GM21529 (cell line): ENCODE data around the gene SPATA31E1.
"Not testable (repeated sequence)": the region's sequence is repeated elsewhere in the genome, so short reads cannot be mapped to it uniquely, and the experiment has no call there.

ENCODE experiments used
- ATAC-seq: cut with Tn5 transposase; IDR thresholded peaks from one replicate; pipeline ENCODE4 v1.9.1; 2021; ENCODE audit not compliant: unreplicated experiment

Gene SPATA31E1

GRCh38 chr9:87884578-87885459, 2.1 kb downstream of the SPATA31E1 start:
- ATAC-seq, result no peak

DNA sequence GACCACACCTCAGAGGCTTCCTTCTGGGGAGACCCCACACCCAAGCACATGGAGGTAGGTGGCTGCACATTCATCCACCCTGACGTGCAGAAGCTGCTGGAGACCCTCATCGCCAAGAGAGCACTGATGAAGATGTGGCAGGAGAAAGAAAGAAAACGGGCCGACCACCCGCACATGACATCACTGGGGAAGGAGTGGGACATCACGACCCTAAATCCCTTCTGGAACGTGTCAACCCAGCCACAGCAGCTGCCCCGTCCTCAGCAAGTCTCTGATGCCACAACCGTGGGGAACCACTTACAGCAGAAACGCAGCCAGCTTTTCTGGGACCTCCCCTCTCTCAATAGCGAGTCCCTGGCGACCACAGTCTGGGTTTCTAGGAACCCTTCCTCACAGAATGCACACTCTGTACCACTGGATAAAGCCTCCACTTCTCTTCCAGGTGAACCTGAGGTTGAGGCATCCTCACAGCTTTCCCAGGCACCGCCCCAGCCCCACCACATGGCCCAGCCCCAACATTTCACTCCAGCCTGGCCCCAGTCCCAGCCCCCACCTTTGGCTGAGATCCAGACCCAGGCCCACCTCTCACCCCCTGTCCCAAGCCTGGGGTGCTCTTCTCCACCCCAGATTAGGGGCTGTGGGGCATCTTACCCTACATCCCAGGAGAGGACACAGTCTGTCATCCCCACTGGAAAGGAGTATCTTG, 3.0 kb downstream of the SPATA31E1 start:
- no peak for ATAC-seq

DNA sequence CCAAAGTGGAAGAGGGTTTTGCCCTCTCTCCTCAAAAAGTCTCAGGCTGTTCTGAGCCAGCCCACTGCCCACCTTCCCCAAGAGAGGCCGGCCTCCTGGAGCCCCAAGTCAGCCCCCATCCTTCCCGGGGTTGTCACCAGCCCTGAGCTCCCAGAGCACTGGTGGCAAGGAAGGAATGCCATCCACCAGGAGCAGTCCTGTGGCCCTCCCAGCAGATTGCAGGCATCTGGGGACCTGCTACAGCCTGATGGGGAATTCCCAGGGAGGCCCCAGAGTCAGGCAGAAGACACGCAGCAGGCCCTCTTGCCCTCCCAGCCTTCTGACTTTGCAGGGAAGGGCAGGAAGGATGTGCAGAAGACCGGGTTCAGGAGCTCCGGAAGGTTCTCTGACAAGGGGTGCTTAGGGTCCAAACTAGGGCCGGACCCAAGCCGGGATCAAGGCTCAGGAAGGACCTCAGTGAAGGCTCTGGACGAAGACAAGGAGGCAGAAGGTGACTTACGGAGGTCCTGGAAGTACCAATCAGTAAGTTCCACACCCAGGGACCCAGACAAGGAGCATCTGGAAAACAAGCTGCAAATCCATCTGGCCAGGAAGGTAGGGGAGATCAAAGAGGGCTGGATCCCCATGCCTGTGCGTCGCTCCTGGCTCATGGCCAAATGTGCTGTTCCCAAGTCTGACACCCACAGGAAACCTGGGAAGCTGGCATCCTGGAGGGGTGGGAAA, 3.7 kb downstream of the SPATA31E1 start:
- no peak for ATAC-seq

DNA sequence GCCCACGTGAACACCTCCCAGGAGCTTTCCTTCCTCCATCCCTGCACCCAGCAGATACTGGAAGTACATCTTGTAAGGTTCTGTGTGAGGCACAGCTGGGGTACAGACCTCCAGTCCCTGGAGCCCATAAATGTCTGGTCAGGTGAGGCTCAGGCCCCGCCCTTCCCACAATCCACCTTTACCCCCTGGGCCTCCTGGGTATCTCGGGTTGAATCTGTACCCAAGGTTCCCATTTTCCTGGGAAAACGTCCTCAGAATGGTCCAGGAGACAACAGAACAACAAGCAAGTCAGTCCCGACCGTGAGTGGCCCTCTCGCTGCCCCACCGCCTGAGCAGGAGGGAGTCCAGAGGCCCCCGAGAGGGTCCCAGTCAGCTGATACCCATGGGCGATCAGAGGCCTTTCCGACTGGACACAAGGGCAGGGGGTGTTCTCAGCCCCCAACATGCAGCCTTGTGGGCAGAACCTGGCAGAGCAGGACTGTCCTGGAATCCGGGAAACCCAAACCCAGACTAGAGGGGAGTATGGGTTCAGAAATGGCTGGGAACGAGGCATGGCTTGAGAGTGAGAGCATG, 4.3 kb downstream of the SPATA31E1 start:
- ATAC-seq, result no peak

DNA sequence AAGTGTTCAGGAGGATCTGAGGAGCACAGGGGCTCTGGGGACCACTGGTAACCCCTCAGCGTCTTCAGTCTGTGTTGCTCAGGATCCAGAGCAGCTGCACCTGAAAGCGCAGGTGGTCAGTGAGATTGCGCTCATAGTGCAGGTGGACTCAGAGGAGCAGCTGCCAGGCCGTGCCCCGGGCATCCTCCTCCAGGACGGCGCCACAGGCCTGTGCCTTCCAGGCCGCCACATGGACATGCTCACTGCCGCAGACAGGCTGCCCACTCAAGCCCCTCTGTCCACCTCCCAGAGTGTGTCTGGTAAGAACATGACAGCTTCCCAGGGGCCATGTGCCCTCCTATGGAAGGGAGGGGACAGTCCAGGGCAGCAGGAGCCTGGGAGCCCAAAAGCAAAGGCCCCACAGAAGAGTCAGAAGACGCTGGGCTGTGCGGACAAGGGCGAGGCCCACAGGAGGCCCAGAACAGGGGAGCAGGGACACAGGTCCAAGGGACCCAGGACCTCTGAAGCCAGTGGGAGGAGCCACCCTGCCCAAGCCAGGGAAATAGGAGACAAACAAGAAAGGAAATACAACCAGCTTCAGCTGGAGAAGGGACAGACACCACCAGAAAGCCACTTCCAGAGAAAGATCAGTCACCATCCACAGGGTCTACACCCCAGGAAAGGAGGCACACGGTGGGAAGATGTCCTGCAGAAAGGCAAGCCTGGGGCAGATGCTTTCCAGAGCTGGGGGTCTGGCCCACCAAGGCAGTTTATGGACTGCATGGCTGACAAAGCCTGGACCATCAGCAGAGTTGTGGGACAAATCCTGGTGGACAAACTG, 5.2 kb downstream of the SPATA31E1 start:
- no peak for ATAC-seq

DNA sequence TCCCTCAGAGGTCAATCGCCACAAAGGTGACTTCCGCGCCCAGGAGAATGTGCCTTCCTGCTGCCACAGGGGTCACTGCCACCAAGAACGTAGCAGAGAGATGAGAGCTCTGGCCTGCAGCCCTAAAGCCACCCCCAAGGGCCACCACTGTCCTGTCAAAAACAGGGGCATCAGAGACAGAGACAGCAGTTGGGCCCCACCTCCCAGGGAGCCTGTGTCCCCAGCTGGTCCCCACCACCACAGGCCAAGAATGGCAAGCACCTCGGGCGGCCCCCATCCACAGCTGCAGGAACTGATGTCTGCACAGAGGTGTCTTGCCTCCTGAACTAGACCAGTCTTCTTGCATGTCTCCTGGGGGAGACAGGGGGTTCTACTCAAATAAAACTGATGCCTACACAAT, 5.8 kb downstream of the SPATA31E1 start:
- no peak for ATAC-seq

DNA sequence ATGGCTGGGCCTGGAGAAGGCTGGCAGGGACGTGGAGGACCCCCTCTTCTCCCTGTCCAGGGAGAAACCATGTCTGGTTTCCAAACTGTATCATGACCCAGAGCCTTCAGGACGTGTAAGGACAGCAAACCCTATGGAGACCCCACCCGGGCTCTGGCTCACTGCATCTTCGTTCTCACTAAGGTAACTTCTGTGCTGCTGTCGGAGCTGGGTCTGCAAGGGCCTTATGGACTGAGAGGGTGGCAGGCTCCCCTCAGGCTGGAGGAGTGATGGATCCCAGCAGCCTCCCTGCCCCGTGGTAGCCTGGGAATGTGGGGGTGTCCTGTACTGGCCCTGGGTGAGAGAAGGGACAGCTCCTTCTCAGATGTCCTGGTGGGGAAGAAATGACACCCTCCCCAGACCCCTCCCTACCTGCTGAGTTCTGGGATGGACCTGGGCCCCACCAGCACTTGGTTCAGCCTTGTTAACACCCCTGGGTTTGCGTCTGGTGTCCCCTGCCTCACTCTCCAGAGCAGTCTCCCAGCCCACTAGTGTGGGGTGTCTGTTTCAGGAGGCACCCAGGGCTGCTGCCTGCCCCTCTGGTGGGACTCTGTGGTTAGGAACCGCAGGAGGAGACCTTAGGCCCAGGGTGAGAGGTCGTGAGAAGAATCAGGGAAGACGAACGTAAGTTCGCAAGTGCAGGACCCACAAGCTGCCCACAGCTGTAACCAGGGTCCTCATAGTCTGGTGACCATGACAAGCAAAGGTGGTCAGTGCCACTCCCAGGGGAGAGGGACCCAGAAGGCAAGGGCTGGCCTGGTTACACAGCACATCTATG, 6.6 kb downstream of the SPATA31E1 start:
- no peak for ATAC-seq

- no peak for ATAC-seq
Observed at GRCh38 chr9:87889882-87890252, 7.2 kb downstream of the SPATA31E1 start.

- no peak for ATAC-seq
Observed at GRCh38 chr9:87890837-87891236, 8.2 kb downstream of the SPATA31E1 start.

- no peak for ATAC-seq
Observed at GRCh38 chr9:87891754-87892153, 9.1 kb downstream of the SPATA31E1 start.

DNA sequence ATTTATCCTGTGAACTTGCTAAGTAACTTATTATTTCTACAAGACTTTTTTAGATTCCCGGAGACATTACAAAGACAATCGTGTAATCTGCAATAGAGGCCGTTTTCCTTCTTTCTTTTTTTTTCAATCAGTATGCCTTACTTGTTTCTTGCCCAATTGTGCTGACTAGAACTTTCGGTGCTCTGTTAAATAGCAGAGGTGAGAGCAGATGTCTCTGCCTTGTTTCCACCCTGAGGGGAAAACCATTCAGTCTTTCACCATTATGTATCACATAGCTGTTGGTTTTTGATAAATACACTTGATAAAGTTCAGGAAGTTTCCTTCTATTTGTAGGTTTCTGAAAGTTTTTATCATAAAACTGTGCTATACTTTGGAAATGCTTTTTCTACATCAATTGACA, 10.3 kb downstream of the SPATA31E1 start:
- ATAC-seq, result no peak

- no peak for ATAC-seq
Observed at GRCh38 chr9:87894998-87895625, 12.4 kb downstream of the SPATA31E1 start.

DNA sequence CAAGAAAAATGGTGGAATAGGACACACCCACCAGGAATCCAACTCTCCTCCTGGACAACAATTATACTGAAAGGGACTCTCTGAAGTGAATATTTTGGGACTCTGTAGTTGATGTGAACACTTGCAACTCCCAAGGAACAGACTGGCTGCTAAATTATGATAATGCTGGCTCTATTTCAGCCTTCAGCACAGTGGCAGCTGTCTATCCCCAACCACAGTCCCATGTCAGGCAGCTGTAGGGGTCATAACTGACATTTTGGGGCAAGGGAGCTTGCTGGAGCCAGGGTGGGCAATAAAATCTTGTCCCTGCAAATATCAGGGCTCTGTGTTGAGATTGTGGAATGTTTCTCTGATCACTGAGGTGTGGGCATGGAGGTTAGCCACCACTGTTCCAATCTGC, 14.2 kb downstream of the SPATA31E1 start:
- no peak for ATAC-seq

DNA sequence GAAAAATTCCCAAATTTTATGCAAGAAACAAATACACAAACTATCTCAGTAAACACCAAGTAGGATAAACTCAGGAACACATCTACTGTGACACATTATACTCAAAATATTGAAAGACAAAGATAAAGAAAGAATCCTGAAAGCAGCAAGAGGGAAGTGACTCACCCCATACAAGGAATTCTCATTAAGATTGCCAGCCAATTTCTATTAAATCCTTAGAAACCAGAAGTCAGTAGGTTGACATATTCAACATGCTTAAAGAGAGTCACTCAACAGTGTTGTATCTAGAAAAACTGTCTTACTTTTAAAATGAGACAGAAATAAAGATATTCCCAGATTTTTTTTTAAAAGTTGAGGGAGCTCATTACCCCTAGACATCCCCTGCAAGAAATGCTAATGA, 15.5 kb downstream of the SPATA31E1 start:
- ATAC-seq, result no peak

DNA sequence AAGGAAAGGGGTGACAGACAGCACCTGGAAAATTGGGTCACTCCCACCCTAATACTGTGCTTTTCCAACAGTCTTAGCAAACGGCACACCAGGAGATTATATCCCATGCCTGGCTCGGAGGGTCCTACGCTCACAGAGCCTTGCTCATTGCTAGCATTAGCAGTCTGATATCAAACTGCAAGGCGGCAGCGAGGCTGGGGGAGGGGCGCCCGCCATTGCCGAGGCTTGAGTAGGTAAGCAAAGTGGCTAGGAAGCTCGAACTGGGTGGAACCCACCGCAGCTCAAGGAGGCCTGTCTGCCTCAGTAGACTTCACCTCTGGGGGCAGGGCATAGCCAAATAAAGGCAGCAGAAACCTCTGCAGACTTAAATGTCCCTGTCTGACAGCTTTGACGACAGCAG, 19.7 kb downstream of the SPATA31E1 start:
- not testable (repeated sequence) for ATAC-seq

- no peak for ATAC-seq
Observed at GRCh38 chr9:87909310-87910041, 26.8 kb downstream of the SPATA31E1 start.

DNA sequence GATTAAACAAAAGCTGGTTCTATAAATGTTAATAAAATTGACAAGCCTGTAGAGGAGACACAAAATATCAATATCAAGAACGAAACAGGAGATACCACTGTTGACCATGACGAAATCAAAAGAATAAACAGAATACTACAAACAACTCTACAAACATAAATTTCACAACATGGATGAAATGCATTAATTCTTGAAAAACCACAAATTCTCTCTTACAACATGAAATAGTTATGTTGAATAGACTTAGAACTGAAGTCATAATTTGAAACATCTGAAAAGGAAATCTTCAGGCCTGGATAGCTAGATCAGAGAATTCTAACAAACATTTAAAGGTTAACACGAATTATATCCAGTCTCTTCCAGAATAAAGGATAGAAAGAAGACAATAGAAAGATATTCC, 28.1 kb downstream of the SPATA31E1 start:
- no peak for ATAC-seq

- ATAC-seq, result not testable (repeated sequence)
Observed at GRCh38 chr9:87917662-87918061, 35.0 kb downstream of the SPATA31E1 start, which contains the start of gene SPATA31C1. Gene SPATA31C1, plus strand, starts transcription at chr9:87917962.
